COLO668 (cell line): ENCODE measurements around the gene TTLL11.

ENCODE experiments used
- DNase-seq: peaks from one replicate; lab custom pipeline; 2025; ENCODE audit not compliant: unreplicated experiment; lab: John Stamatoyannopoulos, UW

Gene TTLL11

GRCh38 chr9:121838746-121839669 is 254.1 kb downstream of the TTLL11 start:
- DNase-seq: no peak

DNA sequence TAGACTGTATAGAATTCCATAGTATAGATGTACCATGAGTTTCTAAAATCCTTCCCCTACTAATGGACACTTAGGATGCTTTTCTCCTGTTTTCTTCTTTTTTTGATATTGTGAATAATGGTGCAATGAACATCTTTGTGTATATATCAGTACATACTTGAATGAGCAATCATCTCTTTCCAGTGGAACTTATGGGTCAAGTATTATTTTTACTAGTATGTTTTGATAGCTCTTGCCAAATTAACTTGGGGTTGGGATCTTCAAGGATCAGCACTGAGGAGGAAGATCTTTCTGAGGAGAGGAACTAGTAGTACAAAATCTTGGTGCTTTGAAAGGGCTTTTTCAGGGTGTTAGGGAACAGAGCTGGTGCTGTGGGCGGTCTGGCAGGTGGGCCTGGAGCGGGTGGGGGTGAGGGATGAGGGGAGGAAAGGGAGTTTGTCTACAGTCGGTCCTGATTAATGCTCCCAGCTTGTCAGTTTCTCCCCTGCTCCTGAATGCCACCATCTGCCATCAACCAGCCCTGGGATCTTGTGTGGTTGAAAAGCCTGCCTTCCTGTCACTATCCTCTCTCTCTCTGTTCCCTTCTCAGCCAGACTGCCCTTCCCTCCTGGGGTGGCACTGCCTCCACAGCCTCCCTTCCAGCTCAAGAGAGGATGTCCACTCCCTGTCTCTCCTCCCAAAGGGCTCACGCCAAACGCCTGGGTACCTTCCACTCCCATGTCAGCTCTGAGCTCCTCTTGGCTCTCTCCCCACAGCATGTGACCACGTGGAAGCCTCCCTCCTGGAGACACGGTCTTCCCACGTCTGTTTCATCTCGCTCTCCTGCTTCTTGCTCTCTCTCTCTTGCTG is 255.8 kb downstream of the TTLL11 start:
- no peak for DNase-seq

- DNase-seq: no peak
These were observed 256.7 kb downstream of the TTLL11 start for GRCh38 chr9:121836366-121836885.

- DNase-seq: no peak
These were observed 257.3 kb downstream of the TTLL11 start for GRCh38 chr9:121835587-121836365.

DNA sequence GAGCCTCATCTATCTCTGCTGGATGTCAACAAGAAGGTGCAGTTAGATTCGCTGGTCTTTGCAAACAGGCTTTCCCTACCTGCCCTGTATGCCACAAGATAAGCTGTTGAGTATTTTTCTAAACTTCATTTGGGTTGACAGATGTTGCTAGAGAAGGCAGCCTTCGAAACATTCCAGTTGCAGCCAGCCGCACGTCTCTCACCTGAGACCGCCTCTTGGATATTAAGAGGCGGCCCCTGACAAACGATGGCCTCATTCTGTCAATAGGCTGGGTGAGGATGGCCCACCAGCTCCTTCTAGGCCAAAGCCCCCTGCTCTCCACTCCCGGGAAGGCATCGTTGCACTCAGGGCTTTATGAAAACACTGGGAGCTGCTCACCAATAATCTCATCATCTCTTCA is 260.0 kb downstream of the TTLL11 start:
- DNase-seq: no peak

DNA sequence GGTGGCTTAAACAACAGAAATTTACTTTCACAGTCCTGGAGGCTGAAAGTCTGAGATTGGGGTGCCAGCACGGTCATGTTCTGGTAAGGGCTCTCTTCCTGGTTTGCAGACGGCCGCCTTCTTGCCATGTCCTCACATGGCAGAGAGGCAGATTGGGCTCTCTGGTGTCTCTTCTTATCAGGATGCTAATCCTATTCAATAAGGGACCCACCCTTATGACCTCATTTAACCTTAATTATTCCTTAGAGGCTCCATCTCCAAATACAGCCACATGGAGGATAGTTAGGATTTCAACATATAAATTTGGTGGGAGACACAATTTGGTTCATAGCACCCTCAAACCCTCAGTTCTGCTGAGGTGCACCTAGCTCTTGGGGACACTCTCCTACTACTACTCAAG is 261.2 kb downstream of the TTLL11 start:
- no peak for DNase-seq

- no peak for DNase-seq
These were observed 262.5 kb downstream of the TTLL11 start for GRCh38 chr9:121830441-121831140.

DNA sequence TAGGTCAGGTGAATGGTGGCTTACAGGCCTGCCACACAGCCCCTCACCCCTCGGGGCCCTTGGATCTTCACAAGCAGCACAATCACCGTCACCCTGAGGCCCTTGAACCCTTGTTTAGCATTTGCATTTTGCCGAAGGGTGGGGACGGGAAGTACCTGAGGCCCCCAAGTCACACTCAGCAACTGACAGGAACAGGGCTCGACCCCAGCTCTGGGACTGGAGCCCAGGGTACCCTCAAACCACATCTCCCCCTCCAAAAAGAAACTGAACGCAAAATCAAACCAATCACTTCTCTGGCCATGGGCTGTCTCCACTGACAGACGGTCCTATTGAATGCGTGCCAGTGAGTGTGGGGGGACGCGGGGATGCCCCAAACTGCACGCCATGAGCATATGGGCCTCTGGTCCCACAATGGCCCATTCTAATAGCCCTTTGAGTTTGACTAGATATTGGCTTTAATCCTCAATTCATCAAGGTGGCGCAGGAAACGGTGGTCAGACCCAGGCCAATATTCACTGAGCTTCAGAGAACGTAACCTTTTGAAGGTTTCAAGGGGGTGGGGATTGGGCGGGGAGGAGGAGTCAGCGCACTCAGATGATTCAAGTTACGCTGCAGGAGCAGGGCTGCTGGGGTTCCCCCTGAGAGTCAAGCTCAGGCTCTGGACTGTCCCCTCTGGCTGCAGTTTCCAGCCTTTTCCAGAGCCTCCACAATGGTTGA is 265.7 kb downstream of the TTLL11 start:
- no peak for DNase-seq

DNA sequence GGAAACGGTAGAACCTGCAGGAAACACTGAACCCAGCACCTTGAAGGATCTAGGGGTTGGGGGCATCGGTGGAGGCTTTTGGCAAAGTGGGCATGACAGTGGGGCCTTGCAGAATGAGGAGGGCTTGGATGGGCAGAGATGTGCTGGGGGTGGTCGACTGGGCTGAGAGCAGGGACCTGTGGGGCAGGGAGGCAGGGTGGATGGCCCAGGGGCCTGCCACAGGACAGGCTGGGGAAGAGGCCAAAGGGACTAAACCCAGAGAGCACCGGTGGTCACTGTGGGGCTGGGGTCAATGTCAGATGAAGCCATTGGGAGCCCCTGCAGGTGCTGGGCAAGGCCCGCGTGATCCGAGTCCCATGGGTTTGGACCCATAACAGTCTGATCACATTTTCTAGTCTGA is 266.4 kb downstream of the TTLL11 start:
- no peak for DNase-seq

GRCh38 chr9:121825031-121825691 is 267.9 kb downstream of the TTLL11 start:
- no peak for DNase-seq

- no peak for DNase-seq
These were observed 268.5 kb downstream of the TTLL11 start for GRCh38 chr9:121824651-121825030.

DNA sequence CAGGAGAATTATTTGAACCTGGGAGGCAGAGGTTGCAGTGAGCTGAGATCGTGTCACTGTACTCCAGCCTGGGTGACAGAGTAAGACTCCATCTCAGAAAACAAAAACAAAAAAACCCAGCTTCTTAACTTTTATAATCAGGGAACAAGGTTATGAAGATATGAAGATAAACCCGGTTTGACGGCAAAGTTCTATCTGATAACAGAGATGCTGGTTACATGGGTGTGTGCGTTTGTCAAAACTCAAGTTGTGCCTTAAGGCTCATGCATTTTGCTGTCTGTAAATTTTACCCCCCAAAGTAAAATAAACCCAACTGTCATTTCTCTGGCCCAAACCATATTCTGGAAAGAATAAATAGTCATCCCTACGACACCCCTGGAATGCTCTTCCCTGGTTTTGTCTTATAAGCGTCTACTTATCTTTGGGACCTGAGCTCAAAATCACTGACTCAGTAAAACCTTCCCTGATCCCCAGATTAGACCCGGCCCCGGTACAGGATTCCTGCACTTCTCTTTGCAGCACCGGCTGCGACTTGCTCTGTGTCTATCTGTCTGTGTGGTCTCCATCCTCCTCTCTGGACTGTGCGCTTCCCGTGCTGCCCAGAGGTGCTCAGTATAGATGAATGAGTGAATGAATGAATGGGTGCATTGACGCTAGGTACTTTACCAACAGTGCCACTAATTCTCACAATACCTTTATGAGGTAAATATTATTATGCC is 269.5 kb downstream of the TTLL11 start:
- no peak for DNase-seq

GRCh38 chr9:121822093-121823085 is 270.7 kb downstream of the TTLL11 start:
- DNase-seq: peak; percentile 69

- DNase-seq: no peak
These were observed 271.8 kb downstream of the TTLL11 start for GRCh38 chr9:121821326-121821725.

DNA sequence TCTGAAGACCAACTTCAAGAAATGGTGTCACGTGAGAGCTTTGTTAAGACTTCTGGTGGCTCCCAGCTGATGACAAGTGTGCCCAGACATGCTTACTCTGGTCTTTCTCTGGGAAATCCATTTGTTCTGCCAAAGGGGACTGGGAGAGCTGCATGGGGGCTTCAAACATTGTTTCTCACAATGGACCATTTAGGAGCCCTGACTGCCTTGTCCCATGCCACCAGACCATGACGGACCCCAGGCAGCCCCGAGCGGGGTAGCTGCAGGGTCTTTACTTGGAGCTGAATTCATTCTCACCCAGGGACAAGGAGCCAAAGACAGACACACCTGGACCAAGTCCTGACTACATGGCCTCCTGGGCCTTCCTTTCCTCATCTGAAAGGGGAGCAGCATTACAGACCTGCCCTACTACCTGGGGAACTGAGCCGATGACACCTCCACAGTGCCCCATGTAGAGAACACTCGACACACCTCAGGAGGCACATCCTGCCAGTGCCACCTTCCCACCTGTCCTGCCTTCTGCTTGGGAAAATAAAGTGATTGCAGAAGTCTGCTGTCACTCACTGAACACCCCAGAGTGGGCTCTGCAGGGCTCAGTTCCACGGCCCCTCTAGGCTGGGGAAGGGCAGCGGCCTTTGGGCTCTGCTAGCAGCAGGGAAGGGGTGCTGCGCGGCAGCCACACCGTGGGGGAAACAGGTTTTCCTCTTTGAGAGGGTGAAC is 272.7 kb downstream of the TTLL11 start:
- no peak for DNase-seq

- DNase-seq: no peak
These were observed 273.5 kb downstream of the TTLL11 start for GRCh38 chr9:121819428-121820231.
